ENCODE results near the gene RPP25L. TPM values are rescaled to one million over a fixed set of nuclear protein-coding genes. Genes with fewer than 3 reads are reported as not detected.
A peak's percentile ranks its signal among the peaks of the same experiment; 100 is the strongest.

Gene RPP25L
- polyA plus RNA-seq, 4 donors, result 13.1 to 30.3 (median 26.7) TPM

DNA sequence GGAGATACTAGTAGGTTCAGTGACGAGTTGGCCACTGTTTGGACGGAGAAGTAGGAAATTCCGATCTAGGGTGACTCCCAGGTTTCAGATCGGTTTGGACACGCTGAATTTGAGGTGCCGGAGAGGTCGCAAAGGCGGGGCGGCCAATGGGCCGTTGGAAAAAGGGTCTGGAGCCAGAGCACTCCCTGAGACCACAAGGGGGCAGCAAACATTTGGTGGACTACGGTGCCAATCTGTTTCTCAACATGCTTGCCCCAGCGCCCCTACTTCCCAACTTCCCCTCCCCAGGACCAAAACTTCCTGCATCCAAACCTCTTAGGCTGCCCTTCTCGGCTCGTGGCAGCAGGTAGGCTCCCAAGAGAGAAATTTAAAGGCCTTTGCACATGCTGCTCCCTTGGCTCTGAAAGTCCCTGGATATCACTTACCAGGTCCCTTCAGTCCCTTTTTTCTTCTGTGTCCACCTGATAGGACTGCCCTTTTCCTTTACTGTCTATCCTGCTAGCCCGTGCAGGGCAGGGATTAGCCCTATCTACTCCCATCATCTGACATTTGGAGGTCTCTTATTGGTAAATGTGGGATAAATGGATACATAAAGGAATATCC, 992 bp upstream of the RPP25L start:
- peak in 2 of 4 donors; percentile 70 to 71 for DNase-seq (ENCODE audit: low read depth in 4 of 4, low spot score in 3 of 4)

DNA sequence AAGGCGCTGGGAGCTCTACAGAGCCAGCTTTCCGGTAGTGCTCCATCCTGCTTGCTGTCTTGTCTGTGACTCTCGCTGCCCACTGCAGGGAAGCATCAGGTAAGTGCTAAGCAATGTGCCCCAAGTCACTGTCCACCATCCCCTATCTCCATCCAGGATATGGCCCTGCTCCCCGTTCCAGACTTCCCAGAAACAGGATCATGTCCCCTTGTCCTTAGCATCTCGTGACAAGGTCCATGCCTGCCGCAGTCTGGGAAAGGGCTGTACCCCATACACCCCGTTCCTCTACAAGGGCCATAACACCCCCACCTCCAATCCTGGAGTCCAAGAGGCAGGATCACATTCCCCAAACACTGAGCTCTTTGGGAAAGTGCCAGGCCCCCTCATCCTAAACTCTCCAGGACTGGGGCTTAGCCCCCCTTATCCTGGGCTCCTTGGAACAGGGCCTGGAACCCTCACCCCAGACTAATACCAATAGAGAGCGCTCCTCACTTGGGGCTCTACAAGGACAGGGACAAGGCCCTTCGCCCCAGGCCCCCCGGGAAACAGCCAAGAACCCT, 566 bp downstream of the RPP25L start:
- no peak for DNase-seq (ENCODE audit: low read depth in 4 of 4, low spot score in 3 of 4)

DNA sequence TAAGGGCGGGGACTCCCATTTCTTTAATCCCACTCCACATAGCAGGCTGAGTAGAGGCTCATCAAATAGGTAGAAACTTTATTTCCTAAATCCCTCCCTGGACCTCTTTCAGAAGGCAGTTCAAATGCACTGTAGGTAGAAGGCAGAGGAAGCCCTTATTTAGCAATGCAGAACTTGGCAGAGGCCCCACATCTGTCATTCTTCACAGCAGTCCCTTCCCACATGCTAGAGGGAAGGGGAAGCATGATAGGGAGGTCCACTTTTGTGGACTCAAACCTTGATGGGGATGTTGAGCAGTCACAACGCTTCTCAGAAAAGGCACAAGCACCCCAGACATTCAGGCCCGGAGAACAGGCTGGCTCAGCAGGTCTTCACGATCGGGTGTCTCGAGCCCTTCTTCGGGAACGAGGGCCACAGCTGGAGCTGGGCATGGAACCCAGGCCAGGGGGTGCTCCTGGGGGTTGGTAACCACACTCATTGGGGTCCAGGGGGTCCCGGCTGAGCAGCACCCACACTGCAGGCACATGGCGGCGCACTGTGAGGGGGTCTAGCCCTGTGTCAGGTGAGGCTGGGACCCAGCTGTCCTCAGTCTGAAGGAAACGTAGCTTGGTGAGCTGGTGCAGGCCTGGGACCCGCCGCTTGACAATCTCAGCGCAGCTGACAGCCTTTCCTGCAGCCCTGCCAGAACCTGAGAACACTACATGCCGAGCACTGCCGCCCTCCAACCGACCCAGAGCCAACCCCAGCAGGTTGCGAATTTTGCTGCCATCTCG, 1.3 kb downstream of the RPP25L start:
- DNase-seq (ENCODE audit: low read depth in 4 of 4, low spot score in 3 of 4), result no peak

DNA sequence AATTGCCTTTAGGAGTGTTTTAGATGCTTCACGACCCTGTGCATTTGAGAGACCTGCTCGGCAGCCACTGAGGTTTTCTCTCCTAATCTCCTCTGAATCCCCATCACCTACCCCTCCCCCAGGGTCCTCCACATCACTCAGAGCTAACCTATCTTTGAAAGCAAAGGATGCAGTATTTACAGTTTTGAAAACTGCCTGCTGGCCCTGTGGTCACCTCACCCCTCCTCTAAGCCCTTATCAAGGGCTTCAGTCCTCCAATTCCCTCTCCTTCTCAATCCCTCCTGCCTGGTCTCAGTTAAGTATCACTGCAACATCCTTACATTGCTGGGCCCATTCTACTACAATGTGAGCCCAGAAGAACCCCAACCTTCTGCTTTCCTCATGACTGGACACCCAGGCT, 4.6 kb downstream of the RPP25L start:
- no peak for DNase-seq (ENCODE audit: low read depth in 4 of 4, low spot score in 3 of 4)

DNA sequence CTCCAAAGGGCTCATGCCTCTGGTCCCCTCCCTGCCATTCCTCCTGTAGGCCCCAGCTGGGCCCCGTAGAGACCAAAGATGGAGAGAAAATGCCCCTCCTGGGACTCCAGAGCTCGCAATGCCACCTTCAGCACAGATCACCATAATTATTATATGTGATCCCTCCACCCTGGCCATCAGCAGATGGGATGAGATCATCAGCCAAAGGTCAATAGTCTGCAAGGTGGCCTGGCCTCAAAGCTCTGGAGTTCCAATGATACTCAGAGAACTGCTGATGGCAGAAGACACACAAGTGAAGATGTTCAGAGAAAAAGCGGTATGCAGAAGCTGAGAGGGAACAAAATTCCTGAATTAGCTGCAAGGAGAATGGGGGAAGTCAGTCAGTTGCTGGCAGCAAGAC, 5.0 kb downstream of the RPP25L start:
- DNase-seq (ENCODE audit: low read depth in 4 of 4, low spot score in 3 of 4), result no peak

DNA sequence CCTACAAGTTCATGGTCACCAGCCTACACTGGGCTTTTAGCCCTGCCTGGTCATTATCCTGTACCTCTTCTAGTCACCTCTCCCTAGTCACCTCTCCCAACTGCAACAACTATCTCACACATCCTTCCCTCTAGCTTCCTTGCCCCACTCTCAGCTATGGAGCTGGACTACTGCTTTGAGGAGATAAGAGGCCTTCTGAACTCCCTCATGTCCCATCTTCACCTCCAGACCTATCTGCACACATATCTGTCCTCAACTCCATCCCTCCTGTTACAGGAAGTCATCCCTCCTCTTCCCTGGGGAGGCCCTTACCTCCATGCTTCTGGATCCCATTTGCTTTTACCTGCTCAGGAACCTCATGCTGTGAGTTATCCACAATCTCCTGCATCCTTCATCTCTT, 5.7 kb downstream of the RPP25L start:
- DNase-seq (ENCODE audit: low read depth in 4 of 4, low spot score in 3 of 4), result no peak

DNA sequence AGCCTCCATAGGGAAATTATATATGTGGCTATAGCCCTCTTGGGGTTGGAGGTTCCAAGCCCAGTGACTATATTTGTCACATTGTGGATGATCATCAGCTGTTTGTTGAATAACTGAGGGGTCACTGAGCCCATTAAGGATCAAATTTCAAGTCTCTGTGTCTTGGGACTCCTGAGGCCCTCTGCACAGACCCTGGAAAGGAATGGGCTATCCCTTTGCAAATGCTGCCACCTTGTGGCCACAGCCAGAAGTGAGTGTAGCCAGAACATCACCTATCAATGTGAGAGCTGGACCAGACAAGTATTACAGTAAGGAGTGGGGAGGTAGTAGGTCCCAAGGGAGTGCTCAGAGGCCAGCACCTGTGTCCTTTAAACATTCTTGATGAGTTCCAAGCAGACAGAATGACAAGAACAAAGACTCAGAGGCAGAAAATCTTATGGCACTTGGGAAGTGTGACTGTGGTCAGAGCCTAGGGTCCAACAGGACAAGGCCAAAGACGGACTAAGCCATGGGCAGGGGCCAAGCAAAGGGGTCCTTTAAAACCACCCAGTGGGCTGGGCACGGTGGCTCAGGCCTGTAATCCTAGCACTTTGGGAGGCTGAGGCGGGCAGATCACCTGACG, 8.2 kb downstream of the RPP25L start:
- peak in 2 of 4 donors; percentile 74 to 77 for DNase-seq (ENCODE audit: low read depth in 4 of 4, low spot score in 3 of 4)

DNA sequence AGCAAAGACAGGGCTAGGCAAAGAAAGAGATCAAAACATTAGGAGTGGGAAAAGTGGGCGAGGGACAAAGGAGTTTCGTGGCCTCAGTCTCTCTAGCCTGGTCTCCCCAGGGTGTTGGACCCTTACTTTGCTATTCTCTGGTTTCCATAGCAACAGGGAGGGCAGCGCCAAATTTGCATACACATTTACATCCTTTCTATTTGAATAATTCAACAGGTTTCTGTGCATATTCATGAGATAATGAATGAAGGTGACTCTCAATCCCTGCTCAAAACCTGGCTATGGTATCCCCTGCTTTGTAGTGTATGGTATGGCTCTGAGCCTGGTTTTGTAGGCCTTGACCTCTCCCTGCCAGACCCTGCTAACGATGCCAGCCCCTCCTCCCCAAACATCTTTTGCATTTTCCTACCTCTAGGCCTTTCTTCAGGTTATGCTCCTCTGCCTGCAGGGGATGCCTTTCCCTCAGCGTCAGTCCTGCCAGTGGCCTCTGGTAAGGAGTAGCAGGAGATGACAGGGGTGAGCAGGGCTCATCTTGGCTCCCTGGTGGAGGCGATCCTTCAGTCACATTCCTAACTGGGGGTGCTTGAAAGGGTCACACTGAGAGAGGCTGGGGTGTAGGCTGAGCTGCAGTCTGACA, 9.8 kb downstream of the RPP25L start:
- DNase-seq (ENCODE audit: low read depth in 4 of 4, low spot score in 3 of 4), result no peak

DNA sequence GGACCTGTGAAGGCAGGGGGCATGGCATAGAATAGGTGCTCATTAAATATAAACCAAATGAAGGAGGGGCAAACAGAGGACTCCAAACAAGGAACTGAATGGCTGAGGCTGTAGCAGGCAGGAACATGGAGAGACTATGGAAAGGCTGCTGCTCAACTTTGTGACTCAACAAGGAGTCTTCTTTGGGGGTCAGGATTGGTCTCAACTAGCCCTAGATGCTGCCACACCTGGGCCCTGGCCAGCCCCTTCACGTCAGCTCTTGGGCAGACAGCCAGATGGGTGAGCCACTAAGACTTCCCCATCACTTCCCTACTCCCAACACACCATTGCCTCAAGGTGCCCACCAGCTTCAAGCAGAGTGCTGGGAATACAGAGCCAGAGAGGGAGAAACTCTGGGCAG, 11.0 kb downstream of the RPP25L start:
- DNase-seq (ENCODE audit: low read depth in 4 of 4, low spot score in 3 of 4), result no peak

DNA sequence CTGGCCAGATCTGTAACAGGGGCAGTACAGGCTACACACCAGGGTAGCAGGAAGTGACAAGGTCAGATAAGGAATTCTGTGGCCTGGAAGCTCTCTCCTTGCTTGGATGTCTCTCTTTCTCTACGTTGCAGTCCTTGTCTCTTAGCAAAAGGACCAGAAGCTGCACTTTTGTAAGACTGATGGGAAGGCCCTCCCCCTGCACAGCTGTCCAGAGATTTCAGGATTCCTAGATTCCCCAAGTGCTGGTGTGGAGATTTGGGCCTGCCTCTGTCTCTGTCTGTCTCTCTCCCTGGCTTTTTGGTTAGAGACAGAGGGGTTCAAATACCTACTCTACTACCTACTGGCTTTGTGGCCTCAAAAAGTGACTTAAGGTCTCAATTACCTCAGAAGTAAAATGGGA, 12.4 kb downstream of the RPP25L start:
- DNase-seq (ENCODE audit: low read depth in 4 of 4, low spot score in 3 of 4), result no peak

DNA sequence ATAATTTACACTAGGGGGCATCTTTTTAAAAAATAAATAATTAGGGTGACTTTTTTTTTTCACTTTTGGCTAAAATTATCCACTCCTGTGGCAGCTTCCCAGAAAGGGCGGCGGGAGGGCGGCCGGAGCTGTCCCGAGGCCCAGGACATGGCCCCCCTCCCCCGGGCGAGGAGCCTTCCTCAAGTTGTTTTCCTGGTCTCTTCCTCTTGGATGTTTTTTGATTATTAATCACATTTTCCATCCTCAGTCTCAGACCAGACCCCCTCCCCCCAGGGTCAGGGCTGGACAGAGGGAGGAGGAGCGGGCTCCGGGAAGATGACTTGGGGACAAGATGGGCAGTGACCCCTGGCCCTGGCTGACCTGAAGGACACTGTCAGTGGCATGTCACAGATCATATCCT, 17.7 kb downstream of the RPP25L start:
- DNase-seq (ENCODE audit: low read depth in 4 of 4, low spot score in 3 of 4), result no peak

DNA sequence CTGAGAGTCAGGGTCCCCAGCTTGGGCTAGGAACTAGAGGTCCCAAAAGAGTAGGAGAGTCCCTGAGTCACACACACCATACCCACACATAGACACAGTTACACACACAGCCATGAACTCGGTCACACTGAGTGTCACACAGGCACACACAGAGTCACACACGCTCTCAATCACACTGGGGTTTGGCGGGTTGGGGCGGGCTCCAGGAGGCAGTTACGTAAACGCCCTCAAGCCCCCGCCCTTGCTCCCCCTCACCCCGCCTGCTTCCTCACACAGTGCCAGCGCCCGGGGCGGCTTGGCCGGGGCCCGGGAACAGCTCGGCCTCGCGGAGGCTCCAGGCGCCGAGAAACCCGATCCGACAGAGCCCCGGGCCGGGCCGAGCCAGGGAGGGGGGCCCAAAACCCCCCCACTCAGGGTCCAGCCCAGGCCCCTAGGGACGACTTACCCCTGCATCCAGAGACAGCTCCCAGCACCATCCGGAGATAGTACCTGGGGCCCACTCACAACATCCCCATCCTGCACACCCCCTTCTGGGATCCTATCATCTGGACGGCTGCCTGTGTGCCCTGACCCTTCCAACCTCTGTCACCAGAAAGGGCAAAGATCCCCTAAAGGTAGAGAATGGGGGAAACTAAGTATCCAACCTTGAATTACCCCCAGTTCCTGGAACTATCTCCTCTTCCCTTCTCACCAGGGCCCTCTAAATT, 18.8 kb downstream of the RPP25L start:
- no peak for DNase-seq (ENCODE audit: low read depth in 4 of 4, low spot score in 3 of 4)

DNA sequence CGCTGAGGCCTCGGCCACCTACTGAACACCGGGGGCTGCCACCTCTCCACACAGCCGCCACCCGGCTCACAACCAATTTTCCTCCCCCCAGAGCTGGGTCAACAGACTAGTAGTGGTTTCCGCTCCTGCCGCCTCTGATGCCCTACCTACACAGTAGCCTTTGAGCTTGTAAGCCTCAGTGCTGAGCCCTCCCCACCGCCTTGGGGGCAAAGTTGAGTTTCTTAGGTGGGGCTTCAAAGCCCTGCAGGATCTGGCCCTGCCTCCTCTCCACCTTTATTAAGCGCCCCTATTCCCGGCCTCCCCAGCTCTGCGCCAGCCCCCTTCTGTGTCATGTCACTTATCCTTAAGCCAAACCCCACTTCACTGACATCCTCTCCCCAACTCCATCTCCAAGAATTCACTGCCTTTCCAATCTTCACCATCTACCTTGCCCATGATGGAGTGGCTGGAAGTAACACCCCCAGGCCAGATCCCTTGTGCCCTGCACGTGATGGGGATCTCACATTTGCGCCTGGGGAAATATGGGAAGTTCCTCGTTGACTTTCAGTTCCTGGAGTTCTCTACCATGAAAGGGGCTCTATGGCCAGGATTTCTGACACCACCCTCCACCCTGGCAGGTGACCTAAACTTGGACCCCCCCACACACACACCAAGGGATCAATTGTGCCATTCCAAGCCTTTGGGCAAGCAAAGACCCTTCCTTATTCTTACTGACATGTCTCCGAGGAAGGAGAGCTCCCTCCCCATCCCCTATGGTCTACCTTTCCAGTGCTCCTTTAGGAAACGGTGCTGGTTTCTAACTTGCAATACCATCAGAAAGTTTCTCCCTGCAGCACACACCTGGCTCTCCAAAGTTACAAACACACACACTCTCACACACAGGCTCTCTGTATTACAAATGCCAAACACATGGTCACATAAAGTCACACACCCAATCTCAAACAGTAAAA, 19.7 kb downstream of the RPP25L start:
- DNase-seq (ENCODE audit: low read depth in 4 of 4, low spot score in 3 of 4), result no peak

DNA sequence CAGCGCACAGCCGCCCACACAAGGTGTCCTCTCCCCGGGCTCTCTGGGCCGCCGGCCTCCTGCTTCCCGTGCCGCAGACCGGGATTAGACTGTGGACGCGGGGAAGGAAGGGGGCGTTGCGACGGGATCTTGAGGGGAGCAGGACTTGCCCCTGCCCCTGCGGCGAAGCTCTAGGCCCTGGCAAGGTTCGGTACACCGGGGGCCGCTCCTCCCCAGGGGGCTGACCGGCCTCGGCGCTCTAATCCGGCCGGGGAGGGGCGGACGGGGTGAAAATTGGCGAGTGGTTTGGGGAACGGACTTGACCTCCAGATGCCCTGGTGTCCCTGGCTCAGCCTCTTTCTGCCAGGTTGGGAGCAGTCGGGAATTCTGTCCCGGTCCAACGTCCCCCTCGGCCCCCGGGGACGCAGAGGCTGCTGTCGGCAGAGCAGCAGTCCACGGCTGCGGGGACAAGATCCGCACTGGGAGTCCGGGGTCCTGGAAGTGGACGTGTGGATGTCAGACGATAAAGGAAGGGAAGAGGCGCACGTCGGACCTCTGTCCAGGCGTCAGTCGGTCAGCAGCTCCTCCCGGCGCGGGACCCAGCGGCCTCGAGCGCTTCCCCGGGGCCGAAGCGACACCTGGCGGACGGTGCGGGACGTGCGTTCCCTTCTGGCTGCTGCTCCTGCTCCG, 20.5 kb downstream of the RPP25L start:
- no peak for DNase-seq (ENCODE audit: low read depth in 4 of 4, low spot score in 3 of 4)

DNA sequence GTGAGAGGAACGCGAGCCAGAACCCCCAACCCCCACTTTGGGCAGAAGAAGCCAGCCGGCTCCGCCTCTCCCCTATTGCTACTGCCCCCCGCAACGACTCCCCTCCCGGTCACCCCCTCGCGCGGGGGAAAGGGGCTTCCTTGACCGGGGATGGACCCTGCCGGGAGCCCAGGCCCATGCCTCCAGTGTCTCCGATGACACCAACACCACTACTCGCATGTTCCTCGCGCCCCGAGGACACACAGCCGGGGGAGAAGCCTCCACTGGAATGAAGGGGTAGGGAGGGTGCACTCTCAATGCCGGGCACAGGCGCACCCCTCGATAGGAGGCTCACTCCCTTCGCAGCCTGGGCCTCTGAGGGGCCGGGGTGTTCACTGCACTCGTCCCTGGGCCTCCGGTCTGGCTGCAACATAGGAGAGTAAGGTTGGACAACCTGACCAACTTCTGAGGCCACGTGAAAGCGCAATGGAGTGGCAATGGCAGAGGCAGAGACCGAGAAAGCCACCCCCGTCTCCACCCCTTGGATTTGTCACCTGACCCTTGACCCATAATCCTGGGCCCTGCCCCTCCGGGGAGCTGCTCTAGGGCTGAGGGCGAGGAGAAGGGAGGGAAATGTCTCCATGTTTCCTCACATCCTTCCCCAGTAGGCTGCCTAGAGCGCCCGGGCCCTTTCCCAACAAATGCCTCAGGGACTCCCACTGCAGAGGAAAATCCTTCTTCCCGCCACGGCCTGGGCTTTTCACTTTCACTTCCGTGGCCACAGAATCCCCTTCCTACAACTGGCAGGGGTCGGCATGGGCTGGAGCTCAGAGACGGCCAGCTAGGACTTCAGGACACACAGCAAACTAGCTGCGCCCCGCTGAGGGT, 21.3 kb downstream of the RPP25L start:
- no peak for DNase-seq (ENCODE audit: low read depth in 4 of 4, low spot score in 3 of 4)

DNA sequence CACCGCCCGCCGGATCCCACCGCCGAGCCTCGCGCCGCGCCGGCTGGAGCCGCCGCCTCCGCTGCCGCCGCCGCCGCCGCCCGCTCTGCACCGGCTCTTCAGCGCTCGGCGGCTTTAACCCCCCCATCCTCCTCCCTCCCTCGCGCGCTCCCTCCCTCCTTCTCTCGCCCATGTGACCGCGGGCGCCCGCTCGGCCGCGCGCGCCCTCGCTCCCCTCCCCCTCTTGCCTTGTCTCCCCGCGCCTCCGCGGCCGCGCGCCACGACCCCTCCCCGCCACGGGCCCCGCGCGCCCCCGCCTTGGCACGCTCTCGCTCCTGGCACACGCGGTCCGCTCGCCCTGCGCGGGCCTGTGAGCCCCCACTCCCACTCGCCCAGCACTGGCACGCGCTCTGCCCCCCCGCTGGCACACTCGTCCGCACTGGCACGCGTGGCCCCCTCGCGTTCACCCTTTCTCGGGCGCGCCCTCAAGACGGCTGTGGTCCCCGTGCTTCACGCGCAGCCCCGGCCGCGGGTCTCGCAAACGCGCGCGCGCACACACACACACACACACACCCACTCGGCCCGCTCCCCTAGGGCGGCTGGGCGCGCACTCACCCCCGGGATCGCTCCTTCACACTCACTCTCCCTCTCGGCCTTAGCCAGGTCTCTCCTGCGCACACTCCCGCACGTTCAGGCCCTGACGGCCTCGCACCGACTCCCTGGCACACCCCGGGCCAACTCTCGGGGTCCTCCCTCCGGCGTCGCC, 22.1 kb downstream of the RPP25L start, which contains the start of gene CNTFR:
TSS of gene CNTFR (minus strand) at position 89 of the 745 bp plus-strand sequence. CDS start 20,743 bp downstream, outside the sequence.
- no peak for DNase-seq (ENCODE audit: low read depth in 4 of 4, low spot score in 3 of 4)
